Measurements from ENCODE around the gene SLC13A2.

Gene SLC13A2

GRCh38 chr17:28492352-28493310 is 19.2 kb downstream of the SLC13A2 start:
- no peak for DNase-seq (ENCODE audit: low read depth in 2 of 2)

- DNase-seq (ENCODE audit: low read depth in 2 of 2): no peak
Observed at GRCh38 chr17:28493460-28493859, 20.0 kb downstream of the SLC13A2 start.

- peak; percentile 57 to 72 for DNase-seq (ENCODE audit: low read depth in 2 of 2)
Observed at GRCh38 chr17:28494445-28495188, 21.2 kb downstream of the SLC13A2 start.

GRCh38 chr17:28495635-28496034 is 22.2 kb downstream of the SLC13A2 start:
- DNase-seq (ENCODE audit: low read depth in 2 of 2): no peak

GRCh38 chr17:28497931-28498330 is 24.5 kb downstream of the SLC13A2 start:
- DNase-seq (ENCODE audit: low read depth in 2 of 2): no peak

GRCh38 chr17:28498652-28499363 is 25.4 kb downstream of the SLC13A2 start:
- no peak for DNase-seq (ENCODE audit: low read depth in 2 of 2)

- DNase-seq (ENCODE audit: low read depth in 2 of 2): no peak
Observed at GRCh38 chr17:28499364-28499664, 25.9 kb downstream of the SLC13A2 start.

GRCh38 chr17:28499684-28500357 is 26.4 kb downstream of the SLC13A2 start:
- no peak for DNase-seq (ENCODE audit: low read depth in 2 of 2)

- DNase-seq (ENCODE audit: low read depth in 2 of 2): no peak
Observed at GRCh38 chr17:28500712-28501379, 27.4 kb downstream of the SLC13A2 start.

- DNase-seq (ENCODE audit: low read depth in 2 of 2): no peak
Observed at GRCh38 chr17:28501421-28502284, 28.2 kb downstream of the SLC13A2 start.

- no peak for DNase-seq (ENCODE audit: low read depth in 2 of 2)
Observed at GRCh38 chr17:28503420-28503819, 30.0 kb downstream of the SLC13A2 start.

GRCh38 chr17:28505986-28506665 is 32.7 kb downstream of the SLC13A2 start, which contains the start of gene FOXN1:
TSS of gene FOXN1 (plus strand) at chr17:28506348. CDS start at chr17:28523970, 17,622 bp downstream.
- DNase-seq (ENCODE audit: low read depth in 2 of 2): no peak

- DNase-seq (ENCODE audit: low read depth in 2 of 2): no peak
Observed at GRCh38 chr17:28506763-28507487, 33.5 kb downstream of the SLC13A2 start.

GRCh38 chr17:28507567-28508203 is 34.2 kb downstream of the SLC13A2 start:
- no peak for DNase-seq (ENCODE audit: low read depth in 2 of 2)

- DNase-seq (ENCODE audit: low read depth in 2 of 2): no peak
Observed at GRCh38 chr17:28508211-28508724, 34.8 kb downstream of the SLC13A2 start.

GRCh38 chr17:28509789-28510188 is 36.3 kb downstream of the SLC13A2 start:
- DNase-seq (ENCODE audit: low read depth in 2 of 2): no peak

GRCh38 chr17:28511858-28512461 is 38.5 kb downstream of the SLC13A2 start:
- DNase-seq (ENCODE audit: low read depth in 2 of 2): no peak

GRCh38 chr17:28513476-28513875 is 40.0 kb downstream of the SLC13A2 start:
- no peak for DNase-seq (ENCODE audit: low read depth in 2 of 2)

All from stimulated activated CD4-positive, alpha-beta T cell treated with anti-CD3 and anti-CD28 coated beads, Interleukin-1b, Interleukin-23, amount 100 ng/mL, for 1 hour (primary cell).